Gastrocnemius medialis (tissue), 4 donors: ENCODE measurements around the gene FBXO46. TPM values are rescaled to one million over a fixed set of nuclear protein-coding genes. Genes with fewer than 3 reads are reported as not detected.
A peak's percentile ranks its signal among the peaks of the same experiment; 100 is the strongest.

ENCODE experiments used
- ATAC-seq, 2 donors: fragments of 150-250 bp; one replicate each; pipeline ENCODE4 v1.9.1; 2016
- DNase-seq, 2 donors: peaks; one replicate each; pipeline ENCODE4 v3.0.0-alpha.2; 2019
- H3K27ac ChIP-seq, 4 donors: fragments of 200-600 bp; sonication (generic); 1 replicate in 1 of 4; 2 replicates in 3 of 4; pipeline ENCODE4 v1.5.1; 2016 to 2018; ENCODE audit warnings: mild to moderate bottlenecking in 2 of 4, moderate library complexity in 1 of 4
- H3K27me3 ChIP-seq, 3 donors: fragments of 200-600 bp; sonication (generic) in 2 of 3; 1 replicate in 1 of 3; 2 replicates in 2 of 3; pipeline versions ENCODE4 v1.5.1 to v1.6.0; 2016 to 2019; ENCODE audit warnings: mild to moderate bottlenecking in 1 of 3, moderate library complexity in 1 of 3
- H3K36me3 ChIP-seq, 2 donors: fragments of 200-600 bp; sonication (generic) in 1 of 2; one replicate each; pipeline ENCODE4 v1.5.1; 2017 to 2018
- H3K4me1 ChIP-seq, 2 donors: fragments of 200-600 bp; sonication (generic) in 1 of 2; one replicate each; pipeline ENCODE4 v1.5.1; 2016 to 2017; ENCODE audit warnings: mild to moderate bottlenecking in 2 of 2
- H3K4me3 ChIP-seq, 4 donors: fragments of 200-600 bp; sonication (generic) in 3 of 4; 1 replicate in 1 of 4; 2 replicates in 3 of 4; pipeline ENCODE4 v1.5.1; 2016 to 2019; ENCODE audit warnings: mild to moderate bottlenecking in 2 of 4
- H3K9me3 ChIP-seq, 3 donors: fragments of 200-600 bp; sonication (generic) in 2 of 3; 1 replicate in 1 of 3; 2 replicates in 2 of 3; pipeline ENCODE4 v1.5.1; 2016 to 2019
- CTCF ChIP-seq, 5 experiments: fragments of 450-650 bp in 3 of 5; fragments of 200-600 bp in 2 of 5; sonication (generic) in 2 of 5; IDR thresholded peaks in 4 of 5; conservative IDR thresholded peaks in 1 of 5; 1 replicate in 4 of 5; 2 replicates in 1 of 5; pipeline ENCODE4 v1.5.1; 2016 to 2019; ENCODE audit warnings: antibody characterized with exemption in 5 of 5, mild to moderate bottlenecking in 3 of 5, moderate library complexity in 3 of 5
- POLR2A ChIP-seq, 2 donors: fragments of 450-650 bp; IDR thresholded peaks; one replicate each; pipeline ENCODE4 v1.6.1; 2017; ENCODE audit warnings: antibody characterized with exemption in 2 of 2, mild to moderate bottlenecking in 2 of 2, moderate library complexity in 2 of 2
- in situ Hi-C, 4 donors: fragments of 200-750 bp; cut with MboI; loops; one replicate each; pipeline versions ENCODE4 v1.15.0 to v1.8.0; 2017; ENCODE audit warnings: low sequenced_read_pairs in 4 of 4
- intact Hi-C: fragments of 100-400 bp; cut with DNase I; formaldehyde crosslinking; loops from one replicate; pipeline ENCODE4 v1.15.1; 2023; ENCODE audit warnings: low total_unique reads
- total RNA-seq, 4 donors: library from RNA; depleted of rRNA; stranded (reverse); fragments of >200 nt; gene quantifications; one replicate each; pipeline versions ENCODE4 v1.1.0 to v1.2.3, GENCODE V29; 2016

FBXO46 gene
- total RNA-seq, 4 donors from 2014 or later, result 6.6 to 14.3 (median 8.7) TPM

DNA sequence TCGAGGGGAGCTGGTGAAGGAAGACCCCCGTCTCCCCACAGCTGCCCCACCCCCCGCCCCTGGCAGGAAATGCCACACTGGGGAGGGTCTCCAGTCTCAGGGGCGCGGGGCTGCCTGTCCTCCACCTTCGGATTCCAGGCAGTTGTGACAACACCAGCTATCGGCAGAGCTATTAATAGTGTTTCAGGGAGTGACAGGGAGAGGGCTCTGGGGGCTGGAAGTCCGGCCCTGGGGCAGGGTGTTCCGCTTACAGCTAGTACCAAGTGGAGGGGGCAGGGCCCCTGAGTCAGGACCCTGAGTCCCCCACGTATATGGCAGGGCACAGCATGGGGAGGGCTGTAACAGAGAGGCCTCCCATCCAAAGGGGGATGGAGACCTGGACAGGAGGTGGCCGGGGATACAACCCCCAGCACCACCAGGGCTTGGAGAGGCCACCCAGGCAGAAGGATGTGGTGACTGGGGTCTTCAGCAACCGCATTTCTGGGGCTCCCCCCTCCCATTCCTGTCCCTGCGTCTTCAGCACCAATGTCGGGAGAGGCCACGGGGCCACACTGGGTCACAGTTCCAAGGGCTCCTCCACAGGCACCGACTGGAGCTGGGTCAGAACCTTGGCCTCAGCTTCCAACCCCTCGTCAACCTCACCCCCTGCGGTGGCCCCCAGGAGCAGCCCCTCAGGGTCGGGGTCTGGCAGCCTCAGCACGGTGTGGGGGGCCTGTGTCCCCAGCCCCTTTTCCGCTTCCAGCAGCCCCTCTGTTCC lies 34.4 kb upstream of the FBXO46 start:
- no peak overlapping the region for H3K4me3 ChIP-seq

DNA sequence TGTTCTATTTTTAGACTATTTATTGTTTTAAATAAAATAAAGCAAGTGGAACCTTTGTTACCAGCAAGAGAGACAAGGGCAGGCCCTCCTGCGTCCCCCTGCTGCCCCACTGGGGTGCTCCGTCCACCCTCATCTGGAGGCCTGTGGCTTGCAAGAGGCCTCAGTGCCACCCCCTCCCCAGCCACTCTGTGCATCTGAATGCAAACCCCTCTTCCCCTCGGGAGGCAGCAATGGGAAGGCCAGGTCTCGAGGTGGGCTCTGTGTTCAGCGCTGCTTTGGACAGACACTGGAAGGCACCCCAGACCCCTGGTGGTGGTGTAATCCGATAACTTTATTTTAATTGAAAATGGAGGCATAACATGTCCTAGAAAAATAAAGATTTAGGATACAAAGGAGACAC lies 33.8 kb upstream of the FBXO46 start:
- H3K27ac ChIP-seq, result peak overlapping the region; percentile 27 to 99 (median 63)
- no peaks in the 10 kb centered on the region for H3K9me3 ChIP-seq
- in situ Hi-C loops (no loop called here), intact Hi-C loops (no loop called here)
- no peak for DNase-seq
- no peak for ATAC-seq
- TF ChIP-seq CTCF (IDR thresholded peaks at IDR 0.05 in 4 of 5, conservative IDR thresholded peaks at IDR 0.05 in 1 of 5), result no peak
- TF ChIP-seq POLR2A (IDR thresholded peaks at IDR 0.05), result no peak
- no peaks in the 10 kb centered on the region for H3K27me3 ChIP-seq
- H3K36me3 ChIP-seq, result no peaks in the 10 kb centered on the region
- H3K4me3 ChIP-seq, result no peak overlapping the region
- peaks cover 25 to 41% of the 10 kb centered on the region in 2 donors for H3K4me1 ChIP-seq

More for the DNA sequence above, 34.4 kb upstream of the FBXO46 start:
- DNase-seq, result no peak
- Histone ChIP-seq H3K9me3 (no peaks in the 10 kb centered on the region), H3K27ac (peak overlapping the region; percentile 27 to 99 (median 63)), H3K36me3 (no peaks in the 10 kb centered on the region), H3K27me3 (no peaks in the 10 kb centered on the region), H3K4me1 (peaks cover 25 to 45% of the 10 kb centered on the region in 2 donors)
- TF ChIP-seq CTCF (IDR thresholded peaks at IDR 0.05 in 4 of 5, conservative IDR thresholded peaks at IDR 0.05 in 1 of 5), result no peak
- TF ChIP-seq POLR2A (IDR thresholded peaks at IDR 0.05), result no peak
- in situ Hi-C loops (no loop called here), intact Hi-C loops (loop anchor here (5.0 kb wide), 3 partner anchors 33 to 1018 kb away; partner anchors contain the start of genes BCL3, FBXO46, IRF2BP1 and MEIOSIN)
- no peak for ATAC-seq

GRCh38 chr19:45763691-45764294 lies 33.1 kb upstream of the FBXO46 start:
- in situ Hi-C loops, result no loop called here
- no peaks in the 10 kb centered on the region for H3K9me3 ChIP-seq
- H3K27ac ChIP-seq, result peak overlapping the region in 1 of 4 donors; percentile 99
- H3K27me3 ChIP-seq, result no peaks in the 10 kb centered on the region
- intact Hi-C loops, result no loop called here
- H3K4me1 ChIP-seq, result peaks cover 25 to 41% of the 10 kb centered on the region in 2 donors
- no peak overlapping the region for H3K4me3 ChIP-seq
- no peak for DNase-seq
- ATAC-seq, result no peak
- TF ChIP-seq CTCF (IDR thresholded peaks at IDR 0.05 in 4 of 5, conservative IDR thresholded peaks at IDR 0.05 in 1 of 5), result no peak
- TF ChIP-seq POLR2A (IDR thresholded peaks at IDR 0.05), result no peak
- H3K36me3 ChIP-seq, result no peaks in the 10 kb centered on the region

DNA sequence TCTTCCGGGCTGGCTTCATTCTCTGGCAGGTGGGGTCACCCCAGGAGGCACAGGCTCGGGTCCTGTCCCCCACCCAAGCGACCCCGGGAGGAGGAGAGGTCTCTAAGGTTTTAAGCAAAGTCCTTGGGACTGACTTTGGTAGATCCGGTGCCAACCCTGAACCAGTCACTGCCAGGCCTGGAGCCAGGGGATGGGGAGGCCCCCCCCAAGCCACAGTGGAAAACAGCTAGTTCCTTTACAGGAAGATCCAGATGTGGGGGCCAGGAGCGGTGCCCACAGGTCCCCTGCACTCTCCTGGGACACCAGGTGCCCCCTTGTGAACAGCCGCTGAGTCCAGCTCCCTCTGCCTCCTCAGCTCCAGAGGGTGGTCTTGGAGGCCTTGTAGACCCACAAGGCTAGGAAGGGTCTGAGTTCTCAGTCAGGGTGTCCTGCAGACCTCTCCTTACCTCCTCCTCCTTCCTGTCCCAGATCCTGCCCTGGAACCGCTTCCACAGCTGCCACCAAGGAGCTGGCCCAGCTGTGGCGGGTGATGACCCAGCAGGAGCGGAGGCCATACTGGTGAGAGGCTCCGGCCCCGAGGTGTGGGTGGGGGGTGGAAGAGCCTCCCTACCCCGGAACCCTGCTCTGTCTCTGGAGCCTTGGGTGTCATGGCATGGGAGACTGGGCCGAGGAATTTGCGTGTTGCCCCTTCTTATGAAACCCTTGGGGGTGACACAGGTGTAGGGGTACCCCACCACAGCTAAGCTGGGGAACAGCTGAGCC lies 32.4 kb upstream of the FBXO46 start:
- no peak overlapping the region for H3K4me3 ChIP-seq
- no peak overlapping the region for H3K27ac ChIP-seq
- no peak for ATAC-seq
- H3K4me1 ChIP-seq, result peaks cover 25 to 41% of the 10 kb centered on the region in 2 donors
- H3K27me3 ChIP-seq, result no peaks in the 10 kb centered on the region
- TF ChIP-seq POLR2A (IDR thresholded peaks at IDR 0.05), result no peak
- TF ChIP-seq CTCF (IDR thresholded peaks at IDR 0.05 in 4 of 5, conservative IDR thresholded peaks at IDR 0.05 in 1 of 5), result no peak
- in situ Hi-C loops, result no loop called here
- intact Hi-C loops, result no loop called here
- no peak for DNase-seq
- H3K36me3 ChIP-seq, result no peaks in the 10 kb centered on the region
- H3K9me3 ChIP-seq, result no peaks in the 10 kb centered on the region
